GM19099 (cell line): ENCODE measurements around the gene TAS2R42.

Experiments used
- POLR2A ChIP-seq: IDR thresholded peaks from 3 replicates; pipeline ENCODE4 v1.6.1; 2011; ENCODE audit warnings: low read depth; ENCODE audit not compliant: insufficient read length; ENCODE audit errors: extremely low read depth

The TAS2R42 gene

DNA sequence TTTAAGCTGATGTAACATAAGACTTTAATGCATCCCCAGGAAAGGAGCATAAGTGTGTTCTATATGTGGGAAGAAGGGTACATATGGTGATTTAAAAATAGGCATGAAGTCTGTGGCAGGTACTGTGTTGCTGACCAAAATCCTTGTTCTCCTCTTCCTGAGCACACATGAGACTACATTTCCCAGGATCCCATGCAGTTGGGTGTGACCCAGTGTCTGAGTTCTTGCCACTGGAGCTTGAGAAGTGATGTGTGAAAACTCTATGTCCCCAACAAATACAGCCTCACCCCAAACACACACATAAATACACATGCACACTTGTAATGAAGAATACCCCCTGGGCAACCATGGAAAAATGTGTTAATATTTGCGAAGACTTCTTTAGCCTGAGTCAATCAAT is 24.2 kb downstream of the TAS2R42 start:
- TF ChIP-seq POLR2A = no peak

DNA sequence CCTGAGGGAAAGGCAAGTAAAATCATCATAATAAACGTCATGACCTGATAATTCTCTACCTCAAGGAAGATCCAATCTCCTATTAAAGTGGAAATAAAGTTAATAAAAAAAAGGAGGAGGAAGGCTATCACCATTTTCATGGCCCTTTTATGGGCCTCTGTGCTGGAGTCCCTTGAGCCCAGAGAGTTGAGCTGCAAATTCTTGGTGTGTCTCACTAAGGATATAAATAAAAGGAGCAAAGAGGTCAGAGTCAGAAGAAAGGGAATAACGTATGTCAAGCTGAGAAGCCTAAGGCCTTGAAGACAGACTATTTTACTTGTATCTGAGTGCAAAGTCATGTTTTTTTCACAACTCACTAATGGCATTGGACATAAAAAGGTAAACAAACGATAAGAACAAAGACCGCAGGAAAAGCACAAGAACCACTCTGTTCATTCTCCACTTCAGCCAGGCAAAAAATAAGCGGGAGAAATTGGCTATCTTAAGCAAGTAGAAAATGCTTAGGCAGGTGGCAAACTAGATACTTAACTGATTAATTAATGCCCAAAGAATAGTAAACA is 27.8 kb downstream of the TAS2R42 start:
- no peak for TF ChIP-seq POLR2A

DNA sequence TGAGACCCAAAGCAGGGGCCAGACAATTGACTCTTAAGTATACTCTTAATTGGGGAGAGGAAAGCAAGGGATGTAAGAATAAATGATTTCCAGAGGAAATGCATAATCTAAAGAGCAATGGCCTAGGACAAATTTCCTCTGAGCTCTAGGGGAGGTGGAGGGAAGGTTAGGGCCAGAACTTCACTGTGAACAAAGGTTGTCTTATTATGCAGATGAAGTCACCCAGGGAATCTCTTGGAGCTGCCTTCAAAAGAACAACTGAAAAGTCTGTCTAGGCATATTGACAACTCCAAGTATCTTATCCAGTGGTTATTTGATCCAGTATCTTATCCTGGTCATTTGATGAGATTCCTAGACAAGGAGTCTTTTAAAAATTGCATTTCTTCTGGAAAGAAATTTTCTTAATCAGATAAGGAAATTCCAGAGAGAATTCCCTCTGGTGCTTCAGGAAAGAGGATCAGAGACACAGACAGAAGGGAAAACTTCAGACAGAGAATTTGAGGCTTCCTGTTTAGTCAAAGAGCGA is 32.3 kb downstream of the TAS2R42 start:
- no peak for TF ChIP-seq POLR2A

DNA sequence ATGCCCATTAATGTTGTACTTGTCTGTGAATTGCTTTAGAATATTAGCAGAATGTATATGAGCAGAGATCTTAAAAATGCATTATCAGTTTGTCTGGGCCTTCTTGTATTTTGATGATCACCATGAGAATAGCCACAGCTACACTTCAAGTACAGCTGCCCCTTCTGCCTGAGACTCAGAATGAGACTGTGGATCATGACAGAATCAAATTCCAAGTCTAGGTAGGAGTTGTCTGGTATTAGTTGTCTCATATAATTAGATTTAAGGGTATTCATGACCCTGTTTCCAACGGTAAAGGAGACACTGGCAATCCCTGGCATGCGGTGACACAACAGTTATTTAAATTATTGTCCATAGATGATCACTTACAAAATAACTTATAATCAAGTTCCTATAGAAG is 34.0 kb downstream of the TAS2R42 start:
- no peak for TF ChIP-seq POLR2A

DNA sequence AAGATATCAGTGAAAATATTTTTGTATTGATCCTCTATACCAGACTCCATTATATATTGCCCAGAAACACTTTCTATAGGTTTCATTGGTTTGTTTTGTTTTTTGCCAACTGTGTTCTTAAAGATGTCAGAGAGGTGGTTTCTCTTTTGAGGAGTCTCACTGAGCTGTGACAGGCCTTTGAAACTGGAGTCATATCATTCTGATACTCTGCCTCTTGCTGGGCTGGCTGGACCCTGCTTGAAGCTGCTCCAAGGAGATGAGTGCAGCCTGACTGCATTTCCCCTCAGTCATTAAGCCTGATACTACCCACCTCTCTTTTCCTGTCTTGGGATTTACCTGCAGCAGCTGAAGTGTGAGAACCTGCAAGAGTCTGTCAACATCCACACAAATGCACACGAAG is 35.9 kb downstream of the TAS2R42 start:
- no peak for TF ChIP-seq POLR2A

DNA sequence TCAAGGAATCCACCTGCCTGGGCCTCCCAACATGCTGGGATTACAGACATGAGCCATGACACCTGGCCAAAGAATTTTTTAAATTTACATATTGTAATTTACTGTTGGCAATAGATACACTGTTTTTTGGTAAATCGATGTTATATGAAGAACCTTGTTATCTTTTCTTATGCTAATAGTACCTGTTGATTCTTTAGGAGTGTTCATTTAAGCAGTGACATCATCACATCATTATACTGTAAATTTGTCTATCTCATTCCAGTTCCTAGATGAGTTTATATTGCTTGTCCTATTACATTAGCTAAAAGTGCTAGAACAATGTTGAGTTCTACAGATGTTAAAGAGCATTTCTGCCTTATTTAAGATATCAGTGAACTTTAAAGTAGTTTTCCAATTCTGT is 39.3 kb downstream of the TAS2R42 start:
- TF ChIP-seq POLR2A = no peak

DNA sequence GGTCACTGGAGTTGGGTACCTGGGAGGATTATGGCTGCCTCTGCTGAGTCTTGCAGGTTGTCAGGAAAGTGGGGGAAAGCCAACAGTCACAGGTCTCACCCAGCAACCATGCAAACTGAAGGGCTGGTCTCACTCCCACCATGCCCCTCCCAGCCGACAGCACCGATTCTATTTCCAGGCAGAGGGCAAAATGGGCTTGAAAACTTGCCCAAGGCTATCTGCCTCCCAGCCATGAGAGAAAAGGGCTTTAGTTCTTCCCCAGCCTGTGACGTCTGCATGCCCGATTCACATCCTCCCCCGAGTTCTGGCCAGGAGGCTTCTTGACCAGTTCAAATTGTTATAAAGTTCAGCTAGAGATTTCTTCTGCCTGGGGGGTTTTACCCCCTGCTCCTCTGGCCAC is 42.4 kb downstream of the TAS2R42 start:
- no peak for TF ChIP-seq POLR2A

DNA sequence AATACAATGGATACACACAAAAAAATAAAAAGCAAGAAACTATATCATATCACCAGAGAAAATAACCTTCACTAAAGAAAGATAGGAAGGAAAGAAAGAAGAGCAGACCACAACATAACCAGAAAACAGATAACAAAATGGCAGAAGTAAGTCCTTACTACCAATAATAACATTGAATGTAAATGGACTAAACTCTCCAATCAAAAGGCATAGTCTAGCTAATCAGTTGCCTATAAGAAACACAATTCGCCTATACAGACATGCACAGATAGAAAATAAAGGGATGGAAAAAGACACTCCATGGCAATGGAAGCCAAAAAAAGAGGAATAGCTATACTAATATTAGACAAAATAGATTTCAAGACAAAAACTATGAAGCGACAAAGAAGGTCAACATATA is 43.4 kb downstream of the TAS2R42 start:
- TF ChIP-seq POLR2A = no peak

DNA sequence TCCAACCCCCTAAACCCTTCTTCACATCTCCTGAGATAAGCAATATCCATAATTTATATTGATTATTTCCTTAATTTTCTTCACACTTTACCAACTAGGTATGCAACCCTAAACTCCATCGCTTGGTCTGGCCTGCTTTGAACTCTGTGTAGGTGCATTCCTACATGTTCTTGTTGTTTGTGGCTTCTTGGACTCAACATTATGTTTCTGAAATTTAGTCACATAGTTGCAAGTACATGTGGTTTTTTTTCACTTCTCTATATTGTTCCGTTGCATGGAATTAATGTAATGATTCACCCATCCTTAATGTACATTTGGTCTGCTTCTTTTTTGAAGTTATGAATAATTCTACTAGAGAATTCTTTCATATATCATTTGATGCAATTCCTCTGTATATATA is 50.7 kb downstream of the TAS2R42 start:
- TF ChIP-seq POLR2A = no peak
